Measurements from ENCODE around the gene MLH1.
"Not testable (repeated sequence)": the region's sequence is repeated elsewhere in the genome, so short reads cannot be mapped to it uniquely, and the experiment has no call there.

Gene MLH1

GRCh38 chr3:36957862-36958686, 35.2 kb upstream of the MLH1 start:
- H3K4me3 ChIP-seq (ENCODE audit: extremely low read depth, insufficient read depth, low read length, poor library complexity, severe bottlenecking), result no peak overlapping the region

GRCh38 chr3:36959821-36960220, 33.5 kb upstream of the MLH1 start:
- H3K27ac ChIP-seq (ENCODE audit: low read depth, low read length, severe bottlenecking), result no peak overlapping the region
- H3K9me3 ChIP-seq (ENCODE audit: control insufficient read depth, low read length), result no peaks in the 10 kb centered on the region
- no peaks in the 10 kb centered on the region for H3K4me1 ChIP-seq (ENCODE audit: control insufficient read depth, insufficient read depth, low read length, poor library complexity, severe bottlenecking)
- H3K4me3 ChIP-seq (ENCODE audit: extremely low read depth, insufficient read depth, low read length, poor library complexity, severe bottlenecking), result no peak overlapping the region
- no peaks in the 10 kb centered on the region for H3K36me3 ChIP-seq (ENCODE audit: control insufficient read depth, insufficient read depth, low read length)
- 100% methylated on average over 1 of the region's 2 CpGs; no CpG with 5 or more reads in 1 of the 2 experiments for WGBS, 2 experiments (ENCODE audit: insufficient coverage in 2 of 2)

More at GRCh38 chr3:36957862-36958686, 35.2 kb upstream of the MLH1 start:
- no peaks in the 10 kb centered on the region for H3K4me1 ChIP-seq (ENCODE audit: control insufficient read depth, insufficient read depth, low read length, poor library complexity, severe bottlenecking)
- H3K27ac ChIP-seq (ENCODE audit: low read depth, low read length, severe bottlenecking), result no peak overlapping the region
- no CpG with 5 or more reads among the region's 3 CpGs for WGBS, 2 experiments (ENCODE audit: insufficient coverage in 2 of 2)
- H3K36me3 ChIP-seq (ENCODE audit: control insufficient read depth, insufficient read depth, low read length), result no peaks in the 10 kb centered on the region
- H3K9me3 ChIP-seq (ENCODE audit: control insufficient read depth, low read length), result no peaks in the 10 kb centered on the region

- WGBS, 2 experiments (ENCODE audit: insufficient coverage in 2 of 2), result 90% methylated on average over 3 of the region's 4 CpGs; no CpG with 5 or more reads in 1 of the 2 experiments
- no peak overlapping the region for H3K4me3 ChIP-seq (ENCODE audit: extremely low read depth, insufficient read depth, low read length, poor library complexity, severe bottlenecking)
- H3K36me3 ChIP-seq (ENCODE audit: control insufficient read depth, insufficient read depth, low read length), result no peaks in the 10 kb centered on the region
- H3K4me1 ChIP-seq (ENCODE audit: control insufficient read depth, insufficient read depth, low read length, poor library complexity, severe bottlenecking), result no peaks in the 10 kb centered on the region
- H3K27ac ChIP-seq (ENCODE audit: low read depth, low read length, severe bottlenecking), result no peak overlapping the region
- H3K9me3 ChIP-seq (ENCODE audit: control insufficient read depth, low read length), result no peaks in the 10 kb centered on the region
These were observed 32.8 kb upstream of the MLH1 start for GRCh38 chr3:36960502-36960901.

- H3K4me1 ChIP-seq (ENCODE audit: control insufficient read depth, insufficient read depth, low read length, poor library complexity, severe bottlenecking); H3K9me3 ChIP-seq (ENCODE audit: control insufficient read depth, low read length); H3K4me3 ChIP-seq (ENCODE audit: extremely low read depth, insufficient read depth, low read length, poor library complexity, severe bottlenecking); H3K27ac ChIP-seq (ENCODE audit: low read depth, low read length, severe bottlenecking); H3K36me3 ChIP-seq (ENCODE audit: control insufficient read depth, insufficient read depth, low read length): not testable (repeated sequence)
- WGBS, 2 experiments (ENCODE audit: insufficient coverage in 2 of 2), result 100% methylated on average over 4 of the region's 7 CpGs; no CpG with 5 or more reads in 1 of the 2 experiments
These were observed 30.3 kb upstream of the MLH1 start for GRCh38 chr3:36963008-36963407.

GRCh38 chr3:36964331-36964730, 29.0 kb upstream of the MLH1 start:
- no peak overlapping the region for H3K4me3 ChIP-seq (ENCODE audit: extremely low read depth, insufficient read depth, low read length, poor library complexity, severe bottlenecking)
- no peaks in the 10 kb centered on the region for H3K36me3 ChIP-seq (ENCODE audit: control insufficient read depth, insufficient read depth, low read length)
- no CpG with 5 or more reads among the region's 1 CpG for WGBS, 2 experiments (ENCODE audit: insufficient coverage in 2 of 2)
- H3K9me3 ChIP-seq (ENCODE audit: control insufficient read depth, low read length), result no peaks in the 10 kb centered on the region
- H3K4me1 ChIP-seq (ENCODE audit: control insufficient read depth, insufficient read depth, low read length, poor library complexity, severe bottlenecking), result no peaks in the 10 kb centered on the region
- H3K27ac ChIP-seq (ENCODE audit: low read depth, low read length, severe bottlenecking), result no peak overlapping the region

- Histone ChIP-seq H3K27ac (ENCODE audit: low read depth, low read length, severe bottlenecking) (no peak overlapping the region), H3K36me3 (ENCODE audit: control insufficient read depth, insufficient read depth, low read length) (no peaks in the 10 kb centered on the region), H3K9me3 (ENCODE audit: control insufficient read depth, low read length) (no peaks in the 10 kb centered on the region), H3K4me3 (ENCODE audit: extremely low read depth, insufficient read depth, low read length, poor library complexity, severe bottlenecking) (no peak overlapping the region), H3K4me1 (ENCODE audit: control insufficient read depth, insufficient read depth, low read length, poor library complexity, severe bottlenecking) (peaks cover 2% of the 10 kb centered on the region)
These were observed 28.5 kb upstream of the MLH1 start for GRCh38 chr3:36964817-36965216.

GRCh38 chr3:36965440-36965839, 27.9 kb upstream of the MLH1 start:
- Histone ChIP-seq H3K36me3 (ENCODE audit: control insufficient read depth, insufficient read depth, low read length) (no peaks in the 10 kb centered on the region), H3K4me1 (ENCODE audit: control insufficient read depth, insufficient read depth, low read length, poor library complexity, severe bottlenecking) (peaks cover 9% of the 10 kb centered on the region), H3K4me3 (ENCODE audit: extremely low read depth, insufficient read depth, low read length, poor library complexity, severe bottlenecking) (no peak overlapping the region), H3K27ac (ENCODE audit: low read depth, low read length, severe bottlenecking) (no peak overlapping the region), H3K9me3 (ENCODE audit: control insufficient read depth, low read length) (no peaks in the 10 kb centered on the region)
- WGBS, 2 experiments (ENCODE audit: insufficient coverage in 2 of 2), result 75 to 92% methylated on average over 2 to 3 of the region's 3 CpGs

GRCh38 chr3:36969085-36969484, 24.2 kb upstream of the MLH1 start:
- Histone ChIP-seq H3K4me1 (ENCODE audit: control insufficient read depth, insufficient read depth, low read length, poor library complexity, severe bottlenecking) (peaks cover 10% of the 10 kb centered on the region), H3K36me3 (ENCODE audit: control insufficient read depth, insufficient read depth, low read length) (no peaks in the 10 kb centered on the region), H3K27ac (ENCODE audit: low read depth, low read length, severe bottlenecking) (no peak overlapping the region), H3K4me3 (ENCODE audit: extremely low read depth, insufficient read depth, low read length, poor library complexity, severe bottlenecking) (no peak overlapping the region), H3K9me3 (ENCODE audit: control insufficient read depth, low read length) (no peaks in the 10 kb centered on the region)
- 85% methylated on average over 3 of the region's 4 CpGs for WGBS, 2 experiments (ENCODE audit: insufficient coverage in 2 of 2)

- H3K4me3 ChIP-seq (ENCODE audit: extremely low read depth, insufficient read depth, low read length, poor library complexity, severe bottlenecking), result no peak overlapping the region
These were observed 23.5 kb upstream of the MLH1 start for GRCh38 chr3:36969540-36970432.

GRCh38 chr3:36972163-36972562, 21.2 kb upstream of the MLH1 start:
- H3K4me1 ChIP-seq (ENCODE audit: control insufficient read depth, insufficient read depth, low read length, poor library complexity, severe bottlenecking), result peaks cover 10% of the 10 kb centered on the region
- H3K27ac ChIP-seq (ENCODE audit: low read depth, low read length, severe bottlenecking), result no peak overlapping the region
- no peaks in the 10 kb centered on the region for H3K36me3 ChIP-seq (ENCODE audit: control insufficient read depth, insufficient read depth, low read length)
- no peak overlapping the region for H3K4me3 ChIP-seq (ENCODE audit: extremely low read depth, insufficient read depth, low read length, poor library complexity, severe bottlenecking)
- H3K9me3 ChIP-seq (ENCODE audit: control insufficient read depth, low read length), result no peaks in the 10 kb centered on the region
- no CpG with 5 or more reads among the region's 2 CpGs for WGBS, 2 experiments (ENCODE audit: insufficient coverage in 2 of 2)

More at GRCh38 chr3:36969540-36970432, 23.5 kb upstream of the MLH1 start:
- H3K27ac ChIP-seq (ENCODE audit: low read depth, low read length, severe bottlenecking), result peak overlapping the region; percentile 62
- H3K9me3 ChIP-seq (ENCODE audit: control insufficient read depth, low read length), result no peaks in the 10 kb centered on the region
- peaks cover 10% of the 10 kb centered on the region for H3K4me1 ChIP-seq (ENCODE audit: control insufficient read depth, insufficient read depth, low read length, poor library complexity, severe bottlenecking)
- H3K36me3 ChIP-seq (ENCODE audit: control insufficient read depth, insufficient read depth, low read length), result no peaks in the 10 kb centered on the region
- WGBS, 2 experiments (ENCODE audit: insufficient coverage in 2 of 2), result 0 to 20% methylated on average over 1 to 2 of the region's 4 CpGs

Data from mesodermal cell (in vitro differentiated cells).